Measurements from ENCODE around the gene SEL1L.
"Not testable (repeated sequence)": the region's sequence is repeated elsewhere in the genome, so short reads cannot be mapped to it uniquely, and the experiment has no call there.

Gene SEL1L

GRCh38 chr14:81533536-81534343 is at the start of gene SEL1L:
Gene SEL1L, minus strand, starts transcription at chr14:81533853. Its CDS starts 109 bp downstream, at chr14:81533744.
- peak; percentile 99 for DNase-seq

GRCh38 chr14:81582420-81582819 is 48.8 kb upstream of the SEL1L start:
- no peak for DNase-seq

GRCh38 chr14:81579115-81579514 is 45.5 kb upstream of the SEL1L start:
- no peak for DNase-seq

- no peak for DNase-seq
Measured at GRCh38 chr14:81571437-81571836, 37.8 kb upstream of the SEL1L start.

- DNase-seq = no peak
Measured at GRCh38 chr14:81567302-81567701, 33.6 kb upstream of the SEL1L start.

GRCh38 chr14:81565441-81566290 is 32.0 kb upstream of the SEL1L start:
- DNase-seq = no peak

GRCh38 chr14:81562818-81563217 is 29.2 kb upstream of the SEL1L start:
- DNase-seq = no peak

- no peak for DNase-seq
Measured at GRCh38 chr14:81561084-81561775, 27.6 kb upstream of the SEL1L start.

- no peak for DNase-seq
Measured at GRCh38 chr14:81559385-81559784, 25.7 kb upstream of the SEL1L start.

GRCh38 chr14:81557146-81557545 is 23.5 kb upstream of the SEL1L start:
- DNase-seq = no peak

- DNase-seq = no peak
Measured at GRCh38 chr14:81555684-81556083, 22.0 kb upstream of the SEL1L start.

GRCh38 chr14:81555051-81555450 is 21.4 kb upstream of the SEL1L start:
- no peak for DNase-seq

GRCh38 chr14:81551471-81551870 is 17.8 kb upstream of the SEL1L start:
- DNase-seq = no peak

GRCh38 chr14:81550001-81550637 is 16.5 kb upstream of the SEL1L start:
- no peak for DNase-seq

GRCh38 chr14:81541206-81541605 is 7.6 kb upstream of the SEL1L start:
- DNase-seq = not testable (repeated sequence)

- no peak for DNase-seq
Measured at GRCh38 chr14:81537193-81537592, 3.5 kb upstream of the SEL1L start.

GRCh38 chr14:81536241-81536771 is 2.7 kb upstream of the SEL1L start:
- DNase-seq = no peak

GRCh38 chr14:81535396-81536164 is 1.9 kb upstream of the SEL1L start:
- no peak for DNase-seq

- DNase-seq = no peak
Measured at GRCh38 chr14:81534510-81535074, 939 bp upstream of the SEL1L start.

- DNase-seq = no peak
Measured at GRCh38 chr14:81533212-81533535, 479 bp downstream of the SEL1L start.

- DNase-seq = no peak
Measured at GRCh38 chr14:81529391-81529790, 4.3 kb downstream of the SEL1L start.

- DNase-seq = no peak
Measured at GRCh38 chr14:81525129-81525528, 8.5 kb downstream of the SEL1L start.

All from stimulated activated CD4-positive, alpha-beta T cell treated with anti-CD3 and anti-CD28 coated beads, Interleukin-1b, Interleukin-23, amount 100 ng/mL, for 48 hours (primary cell).